NK-92 treated with Interleukin-12 subunit alpha and Interleukin-12 subunit beta, amount 100 ng/mL, for 24 hours (cell line): ENCODE results near the gene ZNF827.

Experiments
- DNase-seq: peaks from one replicate; lab custom pipeline; 2025; lab: John Stamatoyannopoulos, UW

Gene ZNF827

DNA sequence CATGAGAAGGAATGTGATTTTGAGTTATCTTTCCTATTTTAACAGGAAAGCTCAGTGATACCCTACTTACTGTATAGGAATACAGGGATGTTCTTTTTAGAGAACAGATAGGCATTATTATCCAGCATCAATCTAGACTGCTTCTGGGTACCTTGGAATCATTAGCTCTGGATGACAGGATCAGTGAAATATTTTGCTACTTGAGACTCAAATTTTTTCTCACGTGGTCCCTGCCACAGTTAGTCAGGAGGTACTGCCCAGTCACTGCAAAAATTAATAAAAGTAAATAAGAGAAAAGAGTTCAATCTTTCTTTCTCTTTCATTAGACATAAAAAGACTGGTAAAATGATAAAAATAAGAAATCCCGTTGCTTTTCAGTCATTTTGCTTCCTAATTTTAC is 5.5 kb downstream of the ZNF827 start:
- no peak for DNase-seq

DNA sequence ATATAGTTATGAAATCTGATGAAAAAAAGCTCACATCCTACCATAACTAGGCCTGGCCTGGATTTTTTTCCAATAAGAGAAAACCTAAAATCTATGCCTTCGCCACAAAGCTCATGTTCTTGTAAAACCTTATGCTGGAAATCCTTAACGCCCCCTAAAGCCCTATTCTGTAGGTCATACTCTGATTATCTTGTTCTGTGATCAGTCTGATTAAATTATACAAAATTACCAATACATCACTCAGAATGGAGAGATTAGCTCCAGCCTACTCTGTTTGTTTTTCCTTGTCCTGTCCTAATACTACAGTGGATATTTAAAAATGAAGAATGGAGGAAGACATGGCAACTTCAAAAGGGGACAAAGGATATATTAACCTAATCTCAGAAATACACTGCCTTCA is 7.2 kb downstream of the ZNF827 start:
- no peak for DNase-seq

DNA sequence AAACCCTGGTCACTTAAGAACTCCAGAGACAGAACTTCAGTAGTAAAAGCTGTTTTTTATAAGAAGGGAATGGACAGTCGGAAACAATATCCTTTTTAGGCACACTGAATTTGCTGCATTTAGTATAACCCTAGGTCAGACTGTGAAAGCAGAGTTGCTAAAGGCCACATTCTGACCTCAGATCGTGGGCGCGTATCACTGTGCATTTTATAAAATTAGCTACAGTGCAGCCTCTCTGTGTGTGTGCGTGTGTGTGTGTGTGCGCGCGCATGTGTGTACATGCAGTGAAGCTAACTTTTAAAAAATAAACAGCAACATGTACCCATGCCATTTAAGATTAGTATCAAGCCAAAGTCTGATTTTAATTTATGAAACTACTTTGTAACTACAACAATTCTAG is 8.0 kb downstream of the ZNF827 start:
- no peak for DNase-seq

DNA sequence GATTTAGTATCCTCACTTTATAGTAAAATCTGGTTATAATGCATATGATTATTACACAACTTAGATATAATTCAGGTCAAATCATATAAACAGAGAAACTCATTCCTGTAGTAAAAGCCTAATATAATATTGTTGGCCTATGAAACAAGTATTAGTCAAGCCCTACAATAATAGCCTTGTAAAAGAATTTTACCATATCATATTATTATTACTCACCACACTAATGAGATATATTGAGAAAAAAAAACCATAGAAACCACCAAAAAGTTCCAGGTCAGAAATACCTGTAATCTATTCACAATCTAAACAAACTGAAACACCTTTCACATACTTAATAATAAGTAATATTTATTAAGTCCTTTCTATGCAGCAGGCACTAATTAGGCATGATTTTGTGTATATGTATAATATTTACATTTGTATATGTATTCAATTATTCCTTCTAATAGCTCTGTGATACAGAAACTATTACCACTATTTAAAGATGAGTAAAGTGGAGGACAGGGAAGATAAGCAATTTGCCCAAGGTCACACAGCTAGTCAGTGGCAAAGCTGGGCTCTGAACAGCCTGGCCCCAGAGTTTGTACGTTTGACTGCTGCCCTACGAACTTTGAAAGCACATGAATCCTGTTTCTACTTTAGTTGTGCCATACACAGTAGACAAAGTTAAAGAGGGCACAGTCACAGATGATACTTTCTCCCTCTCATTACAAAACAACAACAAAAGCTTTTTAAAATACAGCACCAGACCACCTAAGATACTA is 9.0 kb downstream of the ZNF827 start:
- no peak for DNase-seq

DNA sequence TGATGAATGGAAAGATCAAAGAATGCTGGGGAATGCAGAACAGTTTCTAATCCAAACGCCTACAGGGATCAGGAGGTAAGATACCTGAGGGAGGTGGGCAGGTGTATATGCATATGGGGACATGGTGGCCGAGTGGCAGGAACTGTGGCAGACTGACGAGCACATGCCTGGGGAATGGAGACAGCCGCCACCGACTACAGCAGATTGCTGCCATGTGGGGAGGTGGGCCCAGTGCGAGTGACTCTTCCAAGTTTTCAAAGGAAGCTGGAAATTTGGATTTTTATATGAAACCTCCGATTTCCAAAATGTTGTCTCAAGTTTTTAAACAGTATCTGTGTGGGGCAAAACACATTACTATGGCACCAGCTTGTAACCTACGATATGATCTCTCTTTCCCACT is 9.9 kb downstream of the ZNF827 start:
- no peak for DNase-seq

DNA sequence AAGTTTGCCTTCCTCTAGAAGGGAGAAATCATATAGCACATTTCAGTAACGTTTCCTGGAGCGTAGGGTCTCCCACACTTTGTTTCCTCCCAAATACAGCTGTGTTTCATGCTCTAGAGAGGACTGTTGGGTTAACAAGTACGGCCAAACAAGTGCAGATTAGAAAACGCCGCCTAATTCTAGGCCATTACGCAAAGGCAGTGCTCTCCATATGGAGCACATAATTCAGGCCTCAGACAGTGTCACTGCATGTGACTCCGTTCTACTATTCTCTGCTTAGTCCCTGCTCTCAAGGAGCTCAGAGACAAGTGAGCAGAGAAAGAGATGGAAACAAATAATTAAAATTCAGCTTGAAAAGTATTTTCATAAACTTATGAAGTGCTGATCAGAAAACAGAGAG is 11.6 kb downstream of the ZNF827 start:
- DNase-seq = no peak

DNA sequence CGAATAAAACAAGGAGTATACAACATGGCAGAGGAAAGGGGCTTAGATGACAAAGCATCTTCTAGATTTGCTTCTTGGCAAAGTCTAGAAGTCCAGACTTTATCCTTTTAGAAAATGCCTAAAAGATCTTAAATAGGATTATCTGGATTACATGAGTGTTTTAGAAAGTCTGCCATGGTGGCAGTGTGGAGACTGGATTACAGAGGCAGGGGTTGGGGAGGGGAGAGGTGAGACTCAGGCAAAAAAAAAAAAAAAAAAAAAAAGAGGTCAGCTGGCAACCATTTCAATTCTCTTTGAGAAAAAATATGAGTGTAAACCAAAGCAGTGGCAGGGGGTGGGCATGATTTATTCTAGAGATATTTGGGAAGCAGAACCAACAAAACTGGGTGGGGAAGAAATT is 17.4 kb downstream of the ZNF827 start:
- DNase-seq = no peak

DNA sequence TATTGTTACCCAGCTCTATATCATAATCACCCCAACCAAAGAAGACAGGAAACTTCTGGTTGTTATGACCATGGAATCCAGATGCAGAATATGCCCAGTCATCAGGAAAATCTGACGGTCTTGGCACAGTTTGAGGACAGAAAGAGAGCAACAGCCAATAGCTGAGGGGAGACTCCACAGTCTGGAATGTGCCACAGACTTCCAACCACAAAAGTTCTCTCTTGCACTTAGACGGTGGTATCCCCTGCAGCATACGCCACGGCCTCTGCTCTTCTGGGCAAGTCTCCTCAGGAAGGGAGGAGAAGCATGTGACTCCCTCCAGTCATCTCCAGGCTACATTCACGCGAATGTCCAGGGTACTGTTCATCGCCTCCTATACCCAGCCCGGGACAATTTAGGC is 18.4 kb downstream of the ZNF827 start:
- DNase-seq = no peak

DNA sequence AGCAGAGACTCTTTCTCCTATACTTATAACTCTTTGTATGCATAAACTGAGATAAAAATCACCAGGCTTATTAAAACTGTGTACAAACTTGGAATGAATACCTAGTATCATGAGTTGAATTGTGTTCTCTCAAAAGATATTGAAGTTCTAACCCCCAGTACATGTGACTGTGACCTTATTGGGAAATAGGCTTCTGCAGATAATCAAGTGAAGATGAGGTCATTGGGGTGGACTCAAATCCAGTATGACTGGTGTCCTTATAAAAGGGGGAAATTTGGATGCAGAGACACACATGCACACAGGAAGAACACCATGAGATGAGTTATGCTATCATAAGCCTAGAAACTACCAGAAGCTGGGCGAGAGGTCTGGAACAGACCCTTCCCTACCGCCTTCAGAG is 26.2 kb downstream of the ZNF827 start:
- DNase-seq = no peak

DNA sequence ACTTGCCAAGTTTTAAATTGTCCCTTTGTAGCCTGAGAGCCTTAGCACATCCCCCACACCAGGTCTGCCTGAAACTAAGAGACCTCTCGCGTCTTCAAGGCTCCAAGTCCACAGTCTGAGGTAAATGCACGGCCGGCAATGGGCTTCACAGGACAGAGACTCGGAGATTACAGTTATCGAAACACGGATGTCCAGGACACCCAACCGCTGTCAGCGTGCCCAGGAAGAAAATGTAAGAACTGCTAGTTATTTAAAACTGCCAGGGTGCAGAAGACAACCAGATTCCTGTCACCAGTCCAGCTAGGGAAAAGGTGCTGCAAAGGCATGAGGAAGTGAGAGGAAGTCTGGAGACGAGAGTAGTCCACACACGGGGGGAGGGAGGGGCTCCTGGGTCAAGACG is 28.9 kb downstream of the ZNF827 start:
- no peak for DNase-seq

DNA sequence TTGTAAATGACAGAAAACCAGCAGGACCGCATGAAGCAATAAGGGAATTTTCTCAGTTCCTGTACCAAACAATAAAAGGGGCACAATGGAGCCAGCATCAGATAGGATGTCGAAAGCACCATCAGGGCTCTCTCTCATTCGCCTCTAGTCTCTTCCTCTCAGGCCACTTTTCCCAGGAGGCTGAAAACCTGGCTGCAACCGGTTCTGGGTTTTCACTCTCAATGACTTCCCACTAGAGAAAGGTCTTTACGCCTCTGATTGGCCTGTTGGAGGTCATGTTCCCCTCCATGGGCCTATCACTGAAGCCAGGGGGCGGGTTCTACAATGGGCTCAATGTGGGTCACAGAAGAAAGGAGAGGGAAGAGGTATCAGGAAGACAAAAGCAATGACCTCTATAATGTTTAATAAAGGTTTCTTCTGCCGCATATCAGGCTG is 29.3 kb downstream of the ZNF827 start:
- DNase-seq = no peak

DNA sequence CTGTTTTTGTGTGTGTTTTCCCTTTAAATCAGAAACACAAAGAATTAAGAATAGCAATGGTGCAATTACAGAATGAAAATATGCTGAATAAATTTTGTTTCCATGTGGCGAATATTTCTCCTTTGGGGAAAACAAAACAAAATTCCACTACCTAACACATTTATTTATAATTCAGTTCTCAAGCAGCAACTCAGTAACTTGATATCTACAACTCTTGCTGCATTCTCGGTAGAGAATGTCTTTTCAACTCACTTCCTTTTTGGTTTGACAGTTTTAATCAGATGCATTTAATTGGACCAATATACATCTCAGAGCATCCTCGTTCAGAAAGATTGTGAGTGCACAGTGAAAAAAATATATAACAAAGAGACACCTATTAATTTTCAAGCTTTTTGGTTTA is 30.8 kb downstream of the ZNF827 start:
- no peak for DNase-seq

DNA sequence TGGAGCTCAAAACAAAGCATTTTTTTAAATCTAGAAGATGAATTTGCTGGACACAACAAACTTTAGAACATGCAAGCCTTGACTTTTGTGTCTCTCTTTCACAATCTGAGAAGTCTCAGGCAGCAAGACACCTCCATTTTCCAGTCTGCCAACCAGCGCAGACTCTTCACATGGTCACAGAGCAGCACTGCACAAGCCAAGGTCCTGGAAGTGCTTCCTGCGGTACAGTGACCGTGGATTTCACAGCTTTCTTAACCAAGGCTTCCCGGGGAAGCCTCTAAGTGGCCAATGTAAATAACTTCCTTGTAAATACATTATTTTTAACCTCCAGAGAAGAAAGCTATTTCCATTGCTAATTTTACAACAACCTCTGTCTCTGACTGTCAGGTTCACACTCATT is 31.2 kb downstream of the ZNF827 start:
- DNase-seq = no peak

DNA sequence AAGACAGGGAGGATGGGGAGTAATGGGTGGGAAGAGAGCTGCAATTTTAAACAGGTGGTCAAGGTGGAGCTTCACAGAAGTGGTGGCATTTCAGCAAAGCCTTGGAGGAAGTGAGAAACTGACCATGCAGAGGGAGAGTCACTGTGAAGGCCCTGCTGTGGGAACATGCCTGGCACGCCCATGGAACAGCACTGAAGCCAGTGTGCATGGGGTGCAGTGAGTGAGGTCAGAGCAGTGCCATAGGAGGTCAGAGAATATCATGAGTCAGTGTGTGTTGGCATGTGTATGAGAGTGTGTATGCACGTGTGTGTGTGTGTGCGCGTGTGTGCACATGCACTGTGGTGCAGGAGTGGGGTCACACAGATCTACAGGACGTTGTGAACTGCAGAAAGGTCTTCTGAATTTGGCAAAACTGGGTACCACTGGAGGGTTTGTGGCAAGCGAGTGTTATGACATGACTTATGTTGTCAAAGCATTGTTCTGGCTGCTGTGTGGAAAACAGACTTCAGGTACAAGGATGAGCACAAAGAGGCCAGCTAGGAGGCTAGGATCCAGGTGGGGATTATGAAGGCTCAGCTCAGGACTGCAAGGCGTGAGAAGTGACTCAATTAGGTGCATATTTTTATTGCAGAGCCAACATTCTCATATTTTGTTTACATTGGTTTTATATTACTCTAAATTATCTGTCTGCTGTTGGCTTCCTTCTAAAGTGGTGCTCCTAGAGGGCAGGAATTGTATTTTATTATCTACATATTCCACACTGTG is 34.0 kb downstream of the ZNF827 start:
- no peak for DNase-seq

DNA sequence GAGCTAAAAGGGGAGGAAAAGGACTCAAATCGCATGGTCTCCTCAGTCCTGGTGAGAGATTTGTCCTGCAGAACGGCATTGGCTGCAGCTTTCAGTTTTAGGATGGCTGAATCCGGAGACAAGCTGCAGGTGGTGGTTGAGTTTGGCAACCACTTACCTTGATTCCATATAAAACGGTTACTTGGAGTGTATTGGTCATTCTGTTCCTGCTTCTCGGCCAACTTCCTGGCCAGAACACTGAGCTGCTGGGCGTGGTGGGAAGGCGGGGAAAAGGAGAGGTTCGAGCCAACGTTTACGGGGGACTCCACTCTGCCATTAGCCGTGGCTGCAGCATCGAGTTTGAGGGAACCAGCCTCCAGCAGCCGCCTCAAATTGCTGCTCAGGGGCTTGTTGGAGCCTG is 36.1 kb downstream of the ZNF827 start:
- DNase-seq = no peak

DNA sequence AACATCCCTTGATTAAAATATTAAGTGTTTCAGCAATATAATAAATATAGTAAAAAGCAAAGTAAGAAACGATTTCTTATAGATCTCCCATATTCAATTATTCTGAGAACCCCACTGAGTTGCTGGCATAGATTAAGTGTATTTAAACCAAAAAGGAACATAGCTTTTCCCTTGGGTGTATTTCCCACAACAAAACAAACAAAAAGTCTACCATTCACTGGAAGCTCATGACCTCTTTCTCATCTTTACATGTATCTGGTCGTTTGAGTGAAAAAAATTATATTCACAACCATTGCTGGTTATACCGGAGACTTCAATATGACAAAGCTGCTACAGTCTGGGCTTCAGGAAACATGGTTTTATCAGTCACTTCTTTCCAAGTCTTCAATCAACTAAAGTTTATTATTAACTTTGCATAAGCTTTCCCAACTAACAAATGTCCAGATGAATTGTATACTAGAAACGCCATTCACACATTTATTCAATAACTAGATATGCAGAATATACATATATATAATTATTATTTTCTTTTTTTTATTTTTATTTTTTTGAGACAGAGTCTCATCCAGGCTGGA is 38.6 kb downstream of the ZNF827 start:
- no peak for DNase-seq

DNA sequence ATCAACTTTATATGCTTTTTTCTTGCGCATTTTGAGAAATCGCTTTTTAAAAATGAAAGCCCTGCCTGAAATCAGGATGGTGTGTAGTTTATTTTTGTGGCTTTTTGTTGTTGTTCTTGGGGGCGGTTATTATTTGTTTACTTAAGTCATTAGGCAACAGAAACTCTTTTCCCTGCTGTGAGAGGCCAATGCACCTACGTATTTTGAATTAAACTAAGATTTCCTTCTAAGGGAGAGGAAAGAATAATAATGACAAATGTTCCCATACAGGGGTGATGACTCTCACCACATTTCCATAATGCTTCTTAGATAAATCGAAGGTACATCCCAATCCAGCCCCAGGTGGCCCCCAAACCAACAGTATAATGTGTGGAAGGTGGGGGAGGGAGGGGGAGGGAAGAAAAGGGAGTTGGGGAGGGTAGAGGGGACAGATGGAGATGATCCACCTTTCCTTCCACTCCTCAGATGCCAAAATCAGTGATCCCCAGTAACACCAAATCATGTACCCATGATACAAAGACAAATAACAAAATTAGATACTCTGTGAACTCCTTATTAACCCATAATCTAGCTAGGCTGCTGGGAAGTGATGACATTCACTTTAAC is 39.6 kb downstream of the ZNF827 start:
- no peak for DNase-seq

DNA sequence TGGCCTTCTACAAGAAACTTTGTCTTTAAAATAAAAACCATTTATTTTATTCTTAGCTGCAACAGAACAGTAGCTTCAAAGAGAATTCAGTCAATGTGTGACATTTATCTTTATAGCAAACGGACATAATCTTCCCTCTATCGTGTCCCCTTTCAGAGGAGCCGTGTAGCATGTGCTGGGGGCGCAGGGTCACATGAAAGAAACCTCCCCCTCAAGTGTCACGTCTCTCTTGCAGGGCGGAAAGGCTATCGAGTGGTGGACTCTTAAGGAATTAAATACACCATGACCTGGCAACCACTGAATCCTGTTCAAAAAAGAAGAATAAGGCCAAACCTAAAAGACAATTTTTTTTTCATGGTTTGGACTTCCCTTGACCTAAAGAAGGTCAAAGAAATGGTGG is 40.2 kb downstream of the ZNF827 start:
- no peak for DNase-seq

DNA sequence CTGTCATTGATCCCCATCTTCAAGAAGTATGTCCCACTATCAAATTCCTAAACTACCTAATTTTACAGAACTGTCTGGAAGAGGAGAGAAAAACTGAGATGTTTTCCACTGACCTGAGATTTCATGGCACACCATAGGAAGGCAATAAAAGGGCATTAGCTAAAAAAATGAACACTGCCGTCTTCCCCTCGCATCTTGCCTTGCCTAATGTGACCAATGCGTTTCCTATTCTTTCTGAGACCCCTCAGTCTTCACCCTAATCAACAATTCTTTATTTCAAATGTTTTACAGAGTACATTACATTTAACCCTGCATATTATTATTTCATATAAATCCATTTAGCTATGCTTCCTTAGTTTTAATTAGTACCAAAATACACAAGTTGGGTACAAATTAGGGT is 43.6 kb downstream of the ZNF827 start:
- DNase-seq = no peak

DNA sequence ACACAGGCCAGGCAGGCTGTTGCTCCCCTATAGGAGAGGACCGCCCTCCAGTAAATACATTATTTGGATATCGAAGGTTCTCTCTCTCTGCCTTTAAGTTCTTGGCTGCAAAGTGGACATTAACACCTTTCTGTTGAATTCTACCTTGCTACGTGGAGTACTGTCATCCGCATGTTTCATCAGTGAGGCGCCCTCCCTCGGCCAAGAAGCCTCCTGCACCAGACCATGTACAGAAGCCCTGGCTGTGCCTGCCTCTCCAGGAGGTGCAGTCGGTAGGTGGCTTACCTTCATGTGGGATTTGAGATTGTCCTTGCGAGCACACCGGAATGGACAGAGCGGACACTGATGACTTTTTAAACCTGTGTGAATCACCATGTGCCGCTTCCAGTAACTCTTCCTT is 46.7 kb downstream of the ZNF827 start:
- no peak for DNase-seq

DNA sequence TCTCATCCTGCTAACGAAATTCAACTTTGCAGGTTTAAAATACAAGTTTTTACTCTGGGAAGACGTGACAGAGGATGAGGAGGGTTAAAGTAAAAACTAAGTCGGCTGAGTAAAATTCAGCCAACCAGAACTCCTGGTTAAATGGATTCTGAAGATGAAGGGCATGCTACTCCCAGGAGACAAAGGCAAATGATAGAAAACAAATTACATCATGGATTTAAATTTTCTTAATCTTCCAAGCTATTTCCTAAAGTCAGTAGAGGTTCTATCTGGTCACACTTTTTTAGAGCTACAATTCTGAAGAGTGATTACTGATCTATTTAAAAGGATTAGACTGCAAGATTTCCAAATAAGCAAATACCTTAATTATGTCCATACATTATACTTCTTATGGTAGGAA is 47.9 kb downstream of the ZNF827 start:
- no peak for DNase-seq

DNA sequence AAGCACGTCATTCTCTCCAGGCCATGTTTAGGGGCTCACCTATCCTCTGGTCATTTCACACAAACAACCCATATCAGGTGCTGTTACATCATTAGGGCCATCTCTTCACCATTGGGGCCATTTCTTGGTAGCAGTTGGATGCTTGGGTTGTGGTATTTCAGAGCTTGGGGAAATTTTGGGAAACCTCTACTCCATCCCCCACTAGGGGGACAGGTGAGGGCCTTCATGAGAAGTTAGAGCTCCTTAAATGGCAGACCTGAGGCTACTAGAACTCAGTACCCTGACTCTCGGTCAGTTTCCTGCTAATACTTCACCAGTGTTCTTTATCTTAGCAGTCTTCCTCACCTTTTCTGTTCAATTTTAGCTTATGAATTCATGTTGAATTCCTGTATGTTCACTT is 50.2 kb downstream of the ZNF827 start:
- DNase-seq = no peak
